GM12801 (cell line): ENCODE measurements around the gene ADCY1.

Source experiments
- CTCF ChIP-seq: IDR thresholded peaks from one replicate; pipeline ENCODE4 v1.5.1; 2011; ENCODE audit warnings: control low read depth; ENCODE audit not compliant: insufficient read length; ENCODE audit errors: extremely low read depth

Gene ADCY1

GRCh38 chr7:45624392-45624760 lies 50.2 kb downstream of the ADCY1 start:
- TF ChIP-seq CTCF: no peak

GRCh38 chr7:45625067-45625466 lies 50.9 kb downstream of the ADCY1 start:
- TF ChIP-seq CTCF: no peak

GRCh38 chr7:45625714-45626440 lies 51.7 kb downstream of the ADCY1 start:
- TF ChIP-seq CTCF: no peak

- TF ChIP-seq CTCF: no peak
Observed at GRCh38 chr7:45626441-45627430, 52.6 kb downstream of the ADCY1 start.

- no peak for TF ChIP-seq CTCF
Observed at GRCh38 chr7:45627691-45628456, 53.7 kb downstream of the ADCY1 start.

GRCh38 chr7:45631569-45631968 lies 57.4 kb downstream of the ADCY1 start:
- no peak for TF ChIP-seq CTCF

- no peak for TF ChIP-seq CTCF
Observed at GRCh38 chr7:45636733-45637132, 62.6 kb downstream of the ADCY1 start.
